ENCODE results near the gene SUN3. TPM values are rescaled to one million over a fixed set of nuclear protein-coding genes. Genes with fewer than 3 reads are reported as not detected.
"Not testable (repeated sequence)": the region's sequence is repeated elsewhere in the genome, so short reads cannot be mapped to it uniquely, and the experiment has no call there.

SUN3 gene
- total RNA-seq, 2 experiments from 2014 or later, result not detected

DNA sequence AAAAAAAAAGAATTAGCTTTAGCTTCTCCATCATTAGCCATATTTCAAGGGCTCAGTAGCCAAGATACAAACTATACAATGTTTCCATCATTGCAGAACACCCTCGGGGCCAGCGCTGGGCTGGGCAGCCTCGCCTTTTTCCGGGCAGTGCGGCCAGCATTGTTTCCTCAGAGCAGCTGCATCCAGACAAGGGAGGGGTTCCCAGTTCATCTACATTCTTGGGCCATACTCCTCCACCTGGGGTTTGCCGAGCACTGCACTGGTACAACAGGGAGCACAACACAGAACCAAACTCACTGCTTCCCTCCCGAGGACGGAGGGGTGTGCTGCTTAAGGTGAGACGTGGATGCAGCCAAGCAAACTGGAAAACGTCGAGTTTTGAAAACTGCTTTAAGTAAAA lies 78.2 kb downstream of the SUN3 start:
- H3K36me3 Mint-ChIP-seq, result peaks cover 3% of the 10 kb centered on the region
- H3K27me3 Mint-ChIP-seq, result no peaks in the 10 kb centered on the region
- CTCF ChIA-PET, result no interaction called here
- H3K4me1 Mint-ChIP-seq (ENCODE audit: low read depth), result no peaks in the 10 kb centered on the region
- no peak overlapping the region for H3K27ac Mint-ChIP-seq
- H3K4me3 Mint-ChIP-seq, result no peak overlapping the region
- no peaks in the 10 kb centered on the region for H3K9me3 Mint-ChIP-seq
- POLR2A ChIA-PET, result interaction anchor here (0.6 kb wide), 1 partner anchor 34 kb away, joined by 3 read pairs; no protein-coding TSS in a partner anchor
- DNase-seq, result no peak
- intact Hi-C loops (cut with micrococcal nuclease), result no loop called here

DNA sequence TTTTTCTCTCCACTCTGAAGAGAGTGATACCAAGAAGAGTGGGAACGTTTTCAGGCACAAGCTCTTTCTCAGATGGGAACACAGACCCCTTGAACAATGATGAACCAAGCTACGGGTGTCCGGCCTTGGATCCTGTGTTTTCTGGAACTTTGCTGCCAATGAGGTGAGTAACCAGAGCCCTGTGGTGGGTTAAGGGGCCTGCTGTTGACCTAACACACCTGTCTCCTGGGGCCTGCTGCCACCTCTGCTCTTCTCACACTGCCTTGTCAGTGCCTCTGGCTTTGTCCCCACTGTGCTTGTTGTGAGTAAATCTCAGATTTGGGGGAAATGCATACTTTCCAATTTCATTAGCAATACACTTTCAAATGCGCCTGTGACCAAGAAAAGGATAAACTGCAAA lies 79.2 kb downstream of the SUN3 start:
- Mint-ChIP-seq H3K27ac (no peak overlapping the region), H3K27me3 (no peaks in the 10 kb centered on the region), H3K36me3 (peaks cover under 1% of the 10 kb centered on the region), H3K4me3 (no peak overlapping the region), H3K4me1 (ENCODE audit: low read depth) (no peaks in the 10 kb centered on the region), H3K9me3 (no peaks in the 10 kb centered on the region)
- intact Hi-C loops (cut with micrococcal nuclease), result no loop called here
- DNase-seq, result no peak
- ChIA-PET POLR2A (no interaction called here), CTCF (interaction anchor here (0.9 to 1.4 kb wide), 2 partner anchors 19 to 42 kb away, joined by 3 to 4 read pairs; no protein-coding TSS in a partner anchor)

- Mint-ChIP-seq H3K4me3 (no peak within 1 kb of the TSS), H3K9me3 (no peaks in the 10 kb centered on the region), H3K27ac (no peak within 1 kb of the TSS), H3K27me3 (no peaks in the 10 kb centered on the region), H3K4me1 (ENCODE audit: low read depth) (no peaks in the 10 kb centered on the region), H3K36me3 (no peaks in the 10 kb centered on the region)
- CTCF ChIA-PET, result interaction anchor here (1.0 to 6.2 kb wide), 4 partner anchors 16 to 207 kb away, joined by 3 to 86 read pairs (median 4); no protein-coding TSS in a partner anchor
- no peak for DNase-seq
- intact Hi-C loops (cut with micrococcal nuclease), result no loop called here
- POLR2A ChIA-PET, result interaction anchor here (0.6 kb wide), 1 partner anchor 83 kb away, joined by 3 read pairs; no protein-coding TSS in a partner anchor
Observed at GRCh38 chr7:47948141-47948790, 80.6 kb downstream of the SUN3 start, which contains the start of gene PKD1L1. TSS of gene PKD1L1 (minus strand) at chr7:47948466. CDS start at chr7:47948440, 26 bp downstream.

- Mint-ChIP-seq H3K4me1 (ENCODE audit: low read depth) (no peaks in the 10 kb centered on the region), H3K27me3 (no peaks in the 10 kb centered on the region), H3K36me3 (no peaks in the 10 kb centered on the region), H3K4me3 (no peak overlapping the region), H3K9me3 (no peaks in the 10 kb centered on the region), H3K27ac (no peak overlapping the region)
- no peak for DNase-seq
- CTCF ChIA-PET, result interaction anchor here (6.2 kb wide), 1 partner anchor 162 kb away, joined by 86 read pairs; no protein-coding TSS in a partner anchor
- intact Hi-C loops (cut with micrococcal nuclease), result no loop called here
- POLR2A ChIA-PET, result no interaction called here
Observed at GRCh38 chr7:47947355-47947749, 81.6 kb downstream of the SUN3 start.

- intact Hi-C loops (cut with micrococcal nuclease), result no loop called here
- POLR2A ChIA-PET, result no interaction called here
Observed at GRCh38 chr7:47946581-47947354, 82.1 kb downstream of the SUN3 start.

GRCh38 chr7:47945261-47946015 lies 83.5 kb downstream of the SUN3 start:
- no peak overlapping the region for H3K4me3 Mint-ChIP-seq
- H3K36me3 Mint-ChIP-seq, result no peaks in the 10 kb centered on the region
- H3K4me1 Mint-ChIP-seq (ENCODE audit: low read depth), result no peaks in the 10 kb centered on the region
- ChIA-PET POLR2A (interaction anchor here (2.2 kb wide), 1 partner anchor 165 kb away, joined by 9 read pairs; no protein-coding TSS in a partner anchor), CTCF (interaction anchor here (0.6 to 6.2 kb wide), 42 partner anchors 9 to 910 kb away, joined by 3 to 86 read pairs (median 4); partner anchors contain the start of gene UPP1)
- intact Hi-C loops (cut with micrococcal nuclease), result loop anchor here (1.0 kb wide), 2 partner anchors 165 to 209 kb away; no protein-coding TSS in a partner anchor
- H3K27ac Mint-ChIP-seq, result no peak overlapping the region
- DNase-seq, result peak; percentile 81
- no peaks in the 10 kb centered on the region for H3K9me3 Mint-ChIP-seq
- no peaks in the 10 kb centered on the region for H3K27me3 Mint-ChIP-seq

More at GRCh38 chr7:47946581-47947354, 82.1 kb downstream of the SUN3 start:
- CTCF ChIA-PET, result interaction anchor here (6.2 kb wide), 1 partner anchor 163 kb away, joined by 86 read pairs; no protein-coding TSS in a partner anchor
- Mint-ChIP-seq H3K9me3 (no peaks in the 10 kb centered on the region), H3K4me3 (no peak overlapping the region), H3K27me3 (no peaks in the 10 kb centered on the region), H3K27ac (no peak overlapping the region), H3K36me3 (no peaks in the 10 kb centered on the region), H3K4me1 (ENCODE audit: low read depth) (no peaks in the 10 kb centered on the region)
- no peak for DNase-seq

GRCh38 chr7:47944536-47945260 lies 84.2 kb downstream of the SUN3 start:
- no peak overlapping the region for H3K4me3 Mint-ChIP-seq
- ChIA-PET POLR2A (interaction anchor here (2.2 kb wide), 1 partner anchor 165 kb away, joined by 9 read pairs; no protein-coding TSS in a partner anchor), CTCF (interaction anchor here (0.6 to 6.2 kb wide), 42 partner anchors 9 to 1058 kb away, joined by 3 to 86 read pairs (median 4); partner anchors contain the start of gene UPP1)
- intact Hi-C loops (cut with micrococcal nuclease), result loop anchor here (1.0 kb wide), 2 partner anchors 166 to 210 kb away; no protein-coding TSS in a partner anchor
- H3K36me3 Mint-ChIP-seq, result no peaks in the 10 kb centered on the region
- H3K4me1 Mint-ChIP-seq (ENCODE audit: low read depth), result no peaks in the 10 kb centered on the region
- no peaks in the 10 kb centered on the region for H3K27me3 Mint-ChIP-seq
- no peak for DNase-seq
- H3K27ac Mint-ChIP-seq, result no peak overlapping the region
- no peaks in the 10 kb centered on the region for H3K9me3 Mint-ChIP-seq

DNA sequence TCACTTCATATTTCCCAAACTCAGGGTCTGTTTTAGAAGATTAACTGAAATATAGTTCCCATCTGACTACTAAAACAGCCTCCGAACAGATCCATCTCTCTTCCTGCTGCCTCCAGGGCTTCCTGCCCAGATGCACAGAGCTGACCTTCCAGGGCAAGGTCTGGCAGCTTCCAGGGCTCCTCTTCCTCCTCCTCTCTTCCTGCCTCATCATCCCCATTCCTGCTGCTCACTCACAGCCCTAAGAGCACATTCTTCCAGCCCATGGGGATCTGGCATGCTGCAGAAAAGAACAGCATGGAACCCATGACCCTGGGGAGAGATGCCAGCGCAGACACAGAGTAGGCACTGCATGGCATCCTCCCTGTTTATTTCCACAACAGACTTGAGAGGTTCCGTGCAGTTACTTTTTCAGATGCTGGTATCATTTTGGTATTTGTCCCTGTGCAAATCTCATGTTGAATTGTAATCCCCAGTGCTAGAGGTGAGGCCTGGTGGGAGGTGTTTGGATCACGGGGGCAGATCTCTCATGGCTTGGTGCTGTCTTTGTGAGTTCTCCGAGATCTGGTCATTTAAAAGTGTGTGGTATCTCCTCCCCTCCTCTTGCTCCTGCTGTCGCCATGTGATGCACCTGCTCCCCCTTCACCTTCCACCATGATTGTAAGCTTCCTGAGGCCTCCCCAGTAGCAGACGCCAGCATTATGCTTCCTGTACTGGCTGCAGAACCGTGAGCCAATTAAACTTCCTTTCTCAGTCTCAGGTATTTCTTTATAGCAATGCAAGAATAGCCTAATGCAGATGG lies 85.0 kb downstream of the SUN3 start:
- H3K36me3 Mint-ChIP-seq, result no peaks in the 10 kb centered on the region
- H3K27ac Mint-ChIP-seq, result no peak overlapping the region
- no peaks in the 10 kb centered on the region for H3K4me1 Mint-ChIP-seq (ENCODE audit: low read depth)
- no peak for DNase-seq
- H3K27me3 Mint-ChIP-seq, result no peaks in the 10 kb centered on the region
- CTCF ChIA-PET, result interaction anchor here (0.6 to 6.2 kb wide), 18 partner anchors 8 to 1059 kb away, joined by 3 to 86 read pairs (median 6); no protein-coding TSS in a partner anchor
- POLR2A ChIA-PET, result interaction anchor here (2.2 kb wide), 1 partner anchor 166 kb away, joined by 9 read pairs; no protein-coding TSS in a partner anchor
- no peaks in the 10 kb centered on the region for H3K9me3 Mint-ChIP-seq
- intact Hi-C loops (cut with micrococcal nuclease), result no loop called here
- no peak overlapping the region for H3K4me3 Mint-ChIP-seq

DNA sequence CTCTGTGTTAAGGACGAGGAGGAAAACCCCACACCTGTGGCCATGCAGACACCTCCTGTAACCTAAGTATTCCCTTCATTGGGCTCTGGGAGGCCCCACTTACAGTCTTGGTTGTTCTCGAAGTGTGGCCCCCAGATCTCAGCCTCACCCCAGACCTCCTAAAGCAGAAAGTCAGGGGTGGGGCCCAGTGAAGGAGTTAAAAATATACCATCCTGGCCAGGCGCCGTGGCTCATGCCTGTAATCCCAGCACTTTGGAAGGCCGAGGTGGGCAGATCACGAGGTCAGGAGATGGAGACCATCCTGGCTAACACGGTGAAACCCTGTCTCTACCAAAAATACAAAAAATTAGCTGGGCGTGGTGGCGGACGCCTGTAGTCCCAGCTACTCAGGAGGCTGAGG lies 86.3 kb downstream of the SUN3 start:
- H3K4me3 Mint-ChIP-seq; POLR2A ChIA-PET; intact Hi-C loops (cut with micrococcal nuclease); H3K36me3 Mint-ChIP-seq; H3K9me3 Mint-ChIP-seq; H3K4me1 Mint-ChIP-seq (ENCODE audit: low read depth); DNase-seq; H3K27me3 Mint-ChIP-seq; H3K27ac Mint-ChIP-seq: not testable (repeated sequence)
- CTCF ChIA-PET, result interaction anchor here (6.2 kb wide), 1 partner anchor 167 kb away, joined by 86 read pairs; no protein-coding TSS in a partner anchor

DNA sequence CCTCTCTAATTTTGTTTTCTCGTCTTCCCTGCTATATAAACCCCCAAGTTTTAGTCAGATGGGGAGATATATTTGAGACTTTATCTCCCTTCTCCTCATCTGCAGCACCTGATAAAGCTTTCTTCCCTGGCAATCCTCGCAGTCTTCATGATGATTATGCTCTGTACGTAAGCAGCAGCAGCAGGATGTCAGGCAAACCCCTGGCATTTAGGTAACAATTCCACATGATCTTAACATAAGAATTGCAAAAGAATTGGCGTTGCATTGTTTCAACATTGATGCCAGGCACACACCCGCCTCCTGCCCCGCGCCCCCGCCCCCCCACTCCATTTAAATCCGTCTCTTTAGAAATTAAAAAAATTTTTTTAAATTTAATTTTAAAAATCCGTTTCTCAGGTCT lies 86.8 kb downstream of the SUN3 start:
- Mint-ChIP-seq H3K27ac (no peak overlapping the region), H3K4me1 (ENCODE audit: low read depth) (peaks cover 12% of the 10 kb centered on the region), H3K9me3 (no peaks in the 10 kb centered on the region), H3K27me3 (no peaks in the 10 kb centered on the region), H3K36me3 (no peaks in the 10 kb centered on the region), H3K4me3 (no peak overlapping the region)
- intact Hi-C loops (cut with micrococcal nuclease), result no loop called here
- ChIA-PET POLR2A (no interaction called here), CTCF (no interaction called here)
- DNase-seq, result no peak
